ENCODE measurements around the gene ILDR2.

GRCh38 chr1:166950156-166950555, 25.2 kb downstream of the ILDR2 start:
- no peak for TF ChIP-seq CTCF (conservative IDR thresholded peaks at IDR 0.05 in 1 of 2, IDR thresholded peaks at IDR 0.05 in 1 of 2; ENCODE audit: low read depth in 1 of 2, low read length in 2 of 2)
- no peak for TF ChIP-seq EZH2 (IDR thresholded peaks at IDR 0.05; ENCODE audit: low read length, missing control alignments)
